ENCODE data around the gene CD1D. TPM values are rescaled to one million over a fixed set of nuclear protein-coding genes. Genes with fewer than 3 reads are reported as not detected.

CD1D gene
- total RNA-seq (2022; extraction: Qiagen RNA extraction; ENCODE audit: low read depth): 0.05 to 0.08 TPM (median 0.07 TPM) in 3 of 5 replicates, not detected in the others

DNA sequence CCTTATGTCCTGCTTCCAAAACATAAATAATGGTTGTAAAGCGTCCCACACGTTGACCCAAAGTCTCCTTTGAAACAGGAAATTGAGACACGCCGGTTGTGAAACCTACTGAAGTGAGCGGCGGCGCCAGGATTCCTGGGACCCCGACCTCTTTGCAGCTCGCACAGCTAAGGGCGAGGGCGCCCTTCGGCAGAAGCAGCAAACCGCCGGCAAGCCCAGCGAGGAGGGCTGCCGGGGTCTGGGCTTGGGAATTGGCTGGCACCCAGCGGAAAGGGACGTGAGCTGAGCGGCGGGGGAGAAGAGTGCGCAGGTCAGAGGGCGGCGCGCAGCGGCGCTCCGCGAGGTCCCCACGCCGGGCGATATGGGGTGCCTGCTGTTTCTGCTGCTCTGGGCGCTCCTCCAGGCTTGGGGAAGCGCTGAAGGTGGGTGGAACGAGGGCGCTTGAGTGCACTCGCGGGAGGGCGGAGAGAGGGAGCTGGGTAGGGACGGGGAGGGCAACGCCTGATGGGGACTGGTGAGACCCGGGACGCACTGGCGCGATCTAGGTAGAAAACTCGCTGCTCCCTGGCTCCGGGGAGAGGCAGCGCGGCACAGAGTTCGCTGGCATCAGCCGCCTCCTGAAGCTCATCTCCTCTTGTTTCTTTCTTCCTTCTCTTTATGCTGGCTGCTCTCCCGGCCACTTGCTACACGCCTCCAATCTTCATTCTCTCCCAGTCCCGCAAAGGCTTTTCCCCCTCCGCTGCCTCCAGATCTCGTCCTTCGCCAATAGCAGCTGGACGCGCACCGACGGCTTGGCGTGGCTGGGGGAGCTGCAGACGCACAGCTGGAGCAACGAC, at the start of gene CD1D:
CD1D (plus strand) TSS at position 155 of the 836 bp plus-strand sequence; CDS start at position 362, 207 bp downstream.

Other genes starting within 250 kb of the CD1D start
- gene KIRREL1, start 187.2 kb upstream of the CD1D start, total RNA-seq (2022; extraction: Qiagen RNA extraction; ENCODE audit: low read depth): 24.7 to 34.8 TPM (median 31.6 TPM) in 5 replicates
- not detected in 5 replicates for gene CD1A, start 73.5 kb downstream of the CD1D start, total RNA-seq (2022; extraction: Qiagen RNA extraction; ENCODE audit: low read depth)
- not detected in 5 replicates for gene CD1C, start 109.0 kb downstream of the CD1D start, total RNA-seq (2022; extraction: Qiagen RNA extraction; ENCODE audit: low read depth)
- not detected in 5 replicates for gene CD1B, start 150.6 kb downstream of the CD1D start, total RNA-seq (2022; extraction: Qiagen RNA extraction; ENCODE audit: low read depth)
- gene CD1E, start 173.0 kb downstream of the CD1D start, total RNA-seq (2022; extraction: Qiagen RNA extraction; ENCODE audit: low read depth): not detected in 5 replicates
- gene OR10T2, start 218.6 kb downstream of the CD1D start, total RNA-seq (2022; extraction: Qiagen RNA extraction; ENCODE audit: low read depth): not detected in 5 replicates
- not detected in 5 replicates for gene OR10K2, start 245.3 kb downstream of the CD1D start, total RNA-seq (2022; extraction: Qiagen RNA extraction; ENCODE audit: low read depth)